Fibroblast of lung (primary cell): ENCODE measurements around the gene LHX5. TPM values are rescaled to one million over a fixed set of nuclear protein-coding genes. Genes with fewer than 3 reads are reported as not detected.

Experiments used
- DNase-seq, 2 donors: peaks; one replicate each; pipeline versions ENCODE4 v3.0.0 to v3.0.0-alpha.2; 2010; ENCODE audit warnings: low read depth in 2 of 2
- H2AFZ ChIP-seq: 2 replicates; pipeline ENCODE4 v1.5.1; 2012; ENCODE audit warnings: low read length, control low read depth, inconsistent platforms
- H3K27ac ChIP-seq: 2 replicates; pipeline ENCODE4 v1.5.1; 2011; ENCODE audit warnings: low read length, control low read depth; ENCODE audit not compliant: insufficient read depth
- H3K27me3 ChIP-seq: 2 replicates; pipeline ENCODE4 v1.5.1; 2011; ENCODE audit warnings: mild to moderate bottlenecking, low read length; ENCODE audit not compliant: control insufficient read depth, insufficient read depth
- H3K36me3 ChIP-seq: 2 replicates; pipeline ENCODE4 v1.5.1; 2011; ENCODE audit warnings: low read length; ENCODE audit not compliant: control insufficient read depth, insufficient read depth
- H3K4me1 ChIP-seq: 2 replicates; pipeline ENCODE4 v1.5.1; 2011; ENCODE audit warnings: low read length; ENCODE audit not compliant: control insufficient read depth, insufficient read depth; ENCODE audit errors: extremely low read depth
- H3K4me2 ChIP-seq: 2 replicates; pipeline ENCODE4 v1.5.1; 2011; ENCODE audit warnings: low read length, control low read depth; ENCODE audit not compliant: insufficient read depth; ENCODE audit errors: extremely low read depth
- H3K4me3 ChIP-seq, 4 experiments: fragments of 200-600 bp in 1 of 4; sonication (generic) in 1 of 4; replicated peaks in 1 of 4; 2 replicates each; pipeline ENCODE4 v1.5.1; 2011 to 2016; ENCODE audit warnings: low read length in 4 of 4, low read depth in 3 of 4, mild to moderate bottlenecking in 3 of 4, control low read depth in 2 of 4, inconsistent platforms in 1 of 4, mixed read lengths in 1 of 4; ENCODE audit not compliant: insufficient read depth in 1 of 4; ENCODE audit errors: control extremely low read depth in 1 of 4
- H3K79me2 ChIP-seq: 2 replicates; pipeline ENCODE4 v1.5.1; 2012; ENCODE audit warnings: mild to moderate bottlenecking, low read length, inconsistent platforms; ENCODE audit not compliant: control insufficient read depth, insufficient read depth
- H3K9ac ChIP-seq: 2 replicates; pipeline ENCODE4 v1.5.1; 2011; ENCODE audit warnings: mild to moderate bottlenecking, low read length, control low read depth; ENCODE audit not compliant: insufficient read depth
- H3K9me3 ChIP-seq: 2 replicates; pipeline ENCODE4 v1.5.1; 2012; ENCODE audit warnings: low read depth, low read length; ENCODE audit not compliant: control insufficient read depth, insufficient read depth
- H4K20me1 ChIP-seq: 2 replicates; pipeline ENCODE4 v1.5.1; 2011; ENCODE audit warnings: low read length; ENCODE audit not compliant: control insufficient read depth, insufficient read depth; ENCODE audit errors: extremely low read depth
- CTCF ChIP-seq, 2 donors: IDR thresholded peaks in 1 of 2; conservative IDR thresholded peaks in 1 of 2; 1 replicate in 1 of 2; 2 replicates in 1 of 2; pipeline ENCODE4 v1.5.1; 2011 to 2012; ENCODE audit warnings: low read length in 2 of 2, control low read depth in 1 of 2, inconsistent platforms in 1 of 2, low read depth in 1 of 2, mild to moderate bottlenecking in 1 of 2
- EZH2 ChIP-seq: IDR thresholded peaks from 2 replicates; pipeline ENCODE4 v1.5.1; 2012; ENCODE audit warnings: low read length, control low read depth, mild to moderate bottlenecking; ENCODE audit errors: missing control alignments
- polyA plus RNA-seq, 2 donors: library from polyadenylated mRNA; depleted of rRNA in 1 of 2; stranded (reverse) in 1 of 2; unstranded in 1 of 2; fragments of >200 nt; gene quantifications; 2 replicates each; pipeline ENCODE4 v1.2.1, GENCODE V29; 2011 to 2012; ENCODE audit warnings: missing spikeins in 1 of 2
- total RNA-seq: library from RNA; depleted of rRNA; stranded (reverse); fragments of >200 nt; gene quantifications from 2 replicates; pipeline ENCODE4 v1.2.1, GENCODE V29; 2014

Gene LHX5
- total and polyA plus RNA-seq, 2 donors (not counting 1 experiment from before 2014, with no cell fraction given) = not detected

- H3K36me3 ChIP-seq = no peaks in the 10 kb centered on the region
- H3K79me2 ChIP-seq = no peaks in the 10 kb centered on the region
- no peak overlapping the region for H3K27ac ChIP-seq
- H3K4me1 ChIP-seq = no peaks in the 10 kb centered on the region
- no peak overlapping the region for H3K4me2 ChIP-seq
- no peaks in the 10 kb centered on the region for H3K9me3 ChIP-seq
- H3K27me3 ChIP-seq = peaks cover 4% of the 10 kb centered on the region
- no peak overlapping the region for H2AFZ ChIP-seq
- no peak for DNase-seq
- no peak overlapping the region for H3K9ac ChIP-seq
- TF ChIP-seq EZH2 (no peak), CTCF (conservative IDR thresholded peaks at IDR 0.05 in 1 of 2, IDR thresholded peaks at IDR 0.05 in 1 of 2; ENCODE audit: low read depth in 1 of 2, low read length in 2 of 2) (no peak)
- H3K4me3 ChIP-seq = no peak overlapping the region
- no peaks in the 10 kb centered on the region for H4K20me1 ChIP-seq
Measured at GRCh38 chr12:113456199-113456598, 15.5 kb downstream of the LHX5 start.

GRCh38 chr12:113453330-113453729, 18.3 kb downstream of the LHX5 start:
- Histone ChIP-seq H3K27me3 (no peaks in the 10 kb centered on the region), H4K20me1 (no peaks in the 10 kb centered on the region), H3K79me2 (no peaks in the 10 kb centered on the region), H3K4me1 (no peaks in the 10 kb centered on the region), H3K9me3 (no peaks in the 10 kb centered on the region), H3K9ac (no peak overlapping the region), H3K4me2 (no peak overlapping the region), H2AFZ (no peak overlapping the region), H3K27ac (no peak overlapping the region), H3K4me3 (no peak overlapping the region), H3K36me3 (no peaks in the 10 kb centered on the region)
- DNase-seq = no peak
- no peak for TF ChIP-seq EZH2
- TF ChIP-seq CTCF (conservative IDR thresholded peaks at IDR 0.05 in 1 of 2, IDR thresholded peaks at IDR 0.05 in 1 of 2; ENCODE audit: low read depth in 1 of 2, low read length in 2 of 2) = no peak

GRCh38 chr12:113452458-113452857, 19.2 kb downstream of the LHX5 start:
- H3K4me2 ChIP-seq = no peak overlapping the region
- H3K27me3 ChIP-seq = no peaks in the 10 kb centered on the region
- no peaks in the 10 kb centered on the region for H3K9me3 ChIP-seq
- no peak overlapping the region for H3K27ac ChIP-seq
- no peaks in the 10 kb centered on the region for H3K79me2 ChIP-seq
- no peaks in the 10 kb centered on the region for H3K4me1 ChIP-seq
- H3K36me3 ChIP-seq = no peaks in the 10 kb centered on the region
- no peaks in the 10 kb centered on the region for H4K20me1 ChIP-seq
- no peak overlapping the region for H3K4me3 ChIP-seq
- no peak for TF ChIP-seq CTCF (conservative IDR thresholded peaks at IDR 0.05 in 1 of 2, IDR thresholded peaks at IDR 0.05 in 1 of 2; ENCODE audit: low read depth in 1 of 2, low read length in 2 of 2)
- no peak for TF ChIP-seq EZH2
- no peak for DNase-seq
- no peak overlapping the region for H2AFZ ChIP-seq
- no peak overlapping the region for H3K9ac ChIP-seq
